HG03571 (cell line): ENCODE results near the gene KHK.

ENCODE experiments used
- ATAC-seq: cut with Tn5 transposase; IDR thresholded peaks from one replicate; pipeline ENCODE4 v1.9.1; 2021; ENCODE audit not compliant: unreplicated experiment

KHK gene

DNA sequence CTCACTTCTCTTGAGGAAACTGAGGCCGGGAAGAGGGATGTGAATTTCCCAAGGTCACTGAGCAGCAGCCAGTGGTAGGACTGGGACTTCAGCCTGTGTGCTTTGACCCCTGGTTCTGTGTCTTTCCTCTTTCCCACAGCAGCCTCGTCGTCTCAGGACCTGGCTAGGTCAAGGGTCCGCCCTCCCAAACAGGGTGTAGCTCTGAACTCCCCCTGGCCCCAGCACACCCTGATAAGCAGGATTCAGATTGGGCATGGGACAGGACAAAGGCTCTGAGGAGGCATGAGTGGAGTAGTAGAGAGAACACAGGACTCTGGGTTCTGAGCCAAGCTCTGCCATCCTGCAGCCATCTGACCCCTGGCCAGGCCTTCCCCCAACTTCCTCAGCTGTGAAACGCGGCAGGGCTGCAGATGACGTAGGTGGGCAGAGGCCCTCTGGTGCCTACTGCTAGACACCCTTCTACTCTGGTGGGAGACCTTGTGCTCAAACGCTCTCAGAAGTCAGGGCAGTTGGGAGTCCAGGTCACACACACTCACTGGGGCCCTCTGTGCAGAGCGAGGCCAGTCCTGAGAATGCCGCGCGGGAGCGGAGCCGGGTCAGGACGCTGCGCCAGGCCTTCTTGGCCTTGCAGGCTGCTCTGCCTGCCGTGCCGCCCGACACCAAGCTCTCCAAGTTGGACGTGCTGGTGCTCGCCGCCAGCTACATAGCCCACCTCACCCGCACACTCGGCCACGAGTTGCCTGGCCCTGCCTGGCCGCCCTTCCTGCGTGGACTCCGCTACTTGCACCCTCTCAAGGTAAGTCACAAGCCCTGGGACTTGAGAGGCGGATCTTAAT, 63.2 kb downstream of the KHK start:
- no peak for ATAC-seq
